Pulmonary artery endothelial cell (primary cell): ENCODE data around the gene ADGRB2. TPM values are rescaled to one million over a fixed set of nuclear protein-coding genes. Genes with fewer than 3 reads are reported as not detected.

Experiments used
- DNase-seq: peaks from one replicate; pipeline ENCODE4 v3.0.0-alpha.2; 2011; ENCODE audit warnings: low read depth, low spot score
- total RNA-seq: library from RNA; depleted of rRNA; stranded (reverse); fragments of >200 nt; gene quantifications from 2 replicates; pipeline ENCODE4 v1.2.3, GENCODE V29; 2014

The ADGRB2 gene
- total RNA-seq, 1 donor from 2014 or later = 0.92 TPM

GRCh38 chr1:31703431-31704270 lies 60.5 kb downstream of the ADGRB2 start, which contains the start of gene COL16A1:
TSS of gene COL16A1 (minus strand) at chr1:31704017. CDS start at chr1:31702193, 1,824 bp downstream.
- no peak for DNase-seq

GRCh38 chr1:31702836-31703404 lies 61.2 kb downstream of the ADGRB2 start:
- no peak for DNase-seq

- DNase-seq = peak; percentile 24
Observed at GRCh38 chr1:31701091-31701736, 62.9 kb downstream of the ADGRB2 start.

DNA sequence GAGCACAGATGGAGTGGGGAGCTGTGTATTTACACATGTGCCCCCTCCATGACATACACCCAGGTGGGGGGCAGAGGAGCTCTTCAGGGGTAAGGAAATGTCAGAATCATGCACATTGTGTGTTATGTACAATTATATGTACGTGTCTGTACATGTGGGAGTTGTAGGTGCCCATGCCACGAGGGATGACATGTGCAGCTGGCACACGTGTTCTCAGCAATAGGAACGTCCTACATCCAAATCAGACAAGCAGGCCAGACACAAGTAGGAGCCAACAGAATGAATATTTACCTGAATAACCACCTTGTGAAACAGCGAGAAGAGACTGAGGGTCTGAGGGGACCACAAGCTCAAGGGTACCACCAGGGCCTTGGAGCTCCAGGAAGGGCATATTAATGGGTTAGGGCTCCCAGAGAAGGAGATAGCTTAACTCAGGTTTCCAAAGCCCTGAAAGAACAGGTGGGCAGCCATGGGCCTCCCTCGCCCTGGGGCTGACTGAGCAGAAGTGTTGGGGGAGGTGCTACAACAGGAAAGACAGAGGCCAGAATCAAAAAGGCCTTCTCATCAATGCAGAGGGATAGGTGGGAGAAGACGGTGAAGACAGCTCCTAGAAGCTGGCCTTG lies 63.6 kb downstream of the ADGRB2 start:
- DNase-seq = no peak

DNA sequence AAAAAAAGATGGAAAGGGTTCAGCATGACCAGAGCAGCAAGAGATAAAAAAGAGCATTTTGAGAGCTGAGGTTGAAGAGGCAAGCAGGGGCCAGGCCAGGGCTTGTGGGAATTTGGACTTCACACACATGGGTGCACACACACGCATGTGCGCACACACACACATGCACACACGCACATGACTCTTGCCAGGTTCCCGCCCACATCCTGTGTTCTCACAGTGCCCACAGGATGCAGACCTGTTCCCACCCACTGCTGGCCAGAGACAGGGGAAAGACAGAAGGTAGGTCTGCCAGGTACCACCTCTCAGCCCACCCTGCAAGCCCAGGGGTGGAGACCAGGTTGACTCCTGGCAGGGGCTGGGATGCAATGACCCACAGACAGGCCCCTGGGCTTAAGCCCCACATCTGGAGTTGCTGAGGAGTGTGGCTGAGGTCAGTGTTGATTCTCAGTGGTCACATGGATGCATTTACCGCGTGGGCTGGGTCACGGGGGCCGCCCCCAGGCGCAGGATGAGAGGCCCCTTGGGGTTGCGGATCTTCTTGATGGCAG lies 64.7 kb downstream of the ADGRB2 start:
- no peak for DNase-seq

DNA sequence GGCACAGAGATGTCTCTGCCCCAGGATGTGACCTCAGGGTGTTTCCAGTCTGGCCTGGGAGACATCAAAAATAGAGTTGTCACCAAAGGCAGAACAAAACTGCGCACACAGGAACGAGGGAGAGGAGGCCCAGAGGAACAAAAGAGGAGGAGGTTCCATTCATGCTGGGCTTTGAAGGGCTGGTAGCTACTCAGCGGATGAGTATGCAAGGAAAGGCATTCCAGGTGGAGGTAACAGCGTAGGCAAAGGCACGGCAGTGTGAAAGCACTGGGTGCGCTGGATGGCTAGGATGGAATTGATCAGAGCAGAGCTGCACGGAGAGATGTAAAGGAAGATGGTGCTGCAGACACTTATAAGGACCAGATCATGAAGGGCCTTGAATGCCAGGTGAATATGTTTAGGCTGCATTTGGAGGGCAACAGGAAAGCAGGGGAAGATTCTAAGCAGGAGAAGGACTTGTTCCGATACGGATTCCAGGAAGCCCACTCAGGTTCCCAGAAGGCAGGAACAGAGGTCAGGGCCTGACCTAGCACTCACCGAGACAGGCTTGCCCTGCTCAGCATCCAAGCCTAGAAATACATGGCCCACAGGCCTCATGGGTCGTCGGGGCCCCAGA lies 66.7 kb downstream of the ADGRB2 start:
- DNase-seq = no peak

DNA sequence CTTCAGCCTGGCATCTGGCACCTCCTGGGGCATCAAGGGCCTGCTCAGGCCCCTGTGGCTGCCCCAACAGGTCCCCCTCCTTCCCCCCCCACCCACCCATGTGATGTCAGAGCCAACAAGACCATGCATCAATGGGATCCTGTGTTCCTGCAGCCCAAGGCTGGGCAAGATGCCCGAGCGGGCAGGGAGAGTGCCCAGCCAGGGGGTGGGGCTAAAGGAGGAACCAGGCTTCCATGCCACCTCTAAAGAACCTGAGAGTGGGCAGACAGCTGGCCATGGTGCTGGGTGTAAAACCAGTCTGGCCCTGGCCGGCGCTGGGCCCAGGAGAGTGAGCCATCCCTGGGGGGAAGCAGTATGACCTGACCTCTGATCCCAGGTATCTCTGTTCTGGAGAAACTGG lies 67.9 kb downstream of the ADGRB2 start:
- no peak for DNase-seq

DNA sequence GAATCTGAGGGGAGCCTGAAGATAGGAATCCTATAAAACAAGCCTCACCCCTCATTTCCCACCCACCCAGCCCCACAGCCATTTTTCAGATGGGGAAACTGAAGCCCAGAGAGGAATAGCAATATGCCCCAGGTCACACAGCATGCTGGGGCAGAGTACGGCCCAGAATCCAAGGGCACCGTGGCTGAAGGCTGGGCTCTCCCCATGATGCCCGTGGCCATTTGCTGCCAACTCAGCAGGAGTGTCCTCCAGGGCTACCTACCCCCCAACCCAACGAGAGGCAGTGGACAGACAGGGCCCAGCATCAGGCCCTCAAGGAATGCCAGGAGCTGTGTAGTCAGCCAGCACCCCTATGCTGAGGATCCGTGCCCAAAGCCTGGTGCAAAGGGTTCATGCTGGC lies 68.8 kb downstream of the ADGRB2 start:
- DNase-seq = no peak

DNA sequence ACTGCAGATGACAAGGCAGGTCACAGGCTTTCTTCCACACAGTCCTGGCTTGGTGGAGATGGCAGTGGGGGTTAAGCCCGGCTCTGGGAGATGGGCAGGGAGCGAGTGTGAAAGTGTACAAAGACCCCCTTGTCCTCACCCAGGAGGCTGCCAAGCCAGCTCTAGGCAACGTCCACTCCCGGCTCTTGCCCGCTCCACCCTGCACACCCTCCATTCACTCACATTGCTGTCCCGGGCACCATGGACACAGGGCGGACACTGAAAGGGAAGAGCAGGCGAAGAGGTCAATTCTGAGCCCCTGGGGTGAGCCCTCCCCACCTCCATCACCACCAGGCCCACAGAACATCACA lies 69.2 kb downstream of the ADGRB2 start:
- no peak for DNase-seq

- DNase-seq = no peak
Observed at GRCh38 chr1:31694069-31694963, 69.8 kb downstream of the ADGRB2 start.

DNA sequence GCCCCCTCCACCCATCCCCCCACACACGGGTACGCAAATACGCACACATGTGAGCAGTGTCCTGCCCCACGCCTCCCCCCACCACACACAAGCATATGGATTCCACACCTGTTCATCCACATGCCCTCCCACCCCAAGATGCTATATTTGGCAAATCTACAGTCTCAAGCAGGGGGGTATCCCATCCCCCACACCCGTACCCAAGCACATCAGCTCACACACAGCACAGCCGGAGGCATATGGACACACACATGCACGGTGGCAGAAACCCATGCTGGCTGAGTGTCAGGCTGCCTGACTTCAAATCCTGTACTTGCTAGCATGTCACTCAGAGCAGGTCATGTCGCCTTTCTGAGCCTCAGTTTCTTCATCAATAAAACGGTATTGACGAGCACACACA lies 70.9 kb downstream of the ADGRB2 start:
- DNase-seq = no peak

DNA sequence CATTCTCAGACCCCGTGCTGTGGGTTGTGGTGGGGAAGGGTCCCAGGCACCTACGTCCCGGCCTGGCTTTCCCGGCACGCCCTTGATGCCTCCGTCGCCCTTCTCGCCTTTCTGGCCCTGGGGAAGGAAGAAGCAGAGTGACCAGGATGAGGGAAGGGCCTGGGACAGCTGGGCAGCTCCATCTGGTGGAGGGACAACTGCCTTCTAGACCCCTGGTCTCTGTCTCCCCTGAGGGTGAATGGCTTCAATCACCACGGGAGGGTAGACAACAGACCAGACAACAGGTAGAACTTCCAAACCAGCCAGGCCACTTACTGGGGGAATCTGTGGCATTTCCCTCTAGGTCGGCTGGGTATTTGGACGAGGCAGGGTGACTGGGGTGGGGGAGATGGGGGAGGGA lies 72.2 kb downstream of the ADGRB2 start:
- DNase-seq = no peak

DNA sequence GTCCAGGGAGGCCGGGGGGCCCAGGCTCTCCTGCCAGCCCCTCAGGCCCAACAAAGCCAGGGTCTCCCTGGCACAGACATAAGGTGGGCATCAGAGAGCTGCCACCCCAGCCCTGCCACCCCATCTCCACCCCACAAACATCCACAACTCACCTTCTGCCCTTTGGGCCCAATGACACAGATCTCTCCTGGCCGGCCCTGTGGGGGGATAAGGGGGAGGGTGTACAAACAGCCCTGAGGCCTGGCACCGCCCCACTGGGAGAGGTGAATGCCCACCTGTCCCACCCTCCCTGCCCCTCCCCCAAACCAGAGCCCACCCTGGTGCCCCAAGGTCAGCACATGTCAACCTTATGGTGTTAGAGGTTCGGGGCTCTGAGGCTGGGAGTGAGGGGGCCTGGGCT lies 72.7 kb downstream of the ADGRB2 start:
- no peak for DNase-seq

DNA sequence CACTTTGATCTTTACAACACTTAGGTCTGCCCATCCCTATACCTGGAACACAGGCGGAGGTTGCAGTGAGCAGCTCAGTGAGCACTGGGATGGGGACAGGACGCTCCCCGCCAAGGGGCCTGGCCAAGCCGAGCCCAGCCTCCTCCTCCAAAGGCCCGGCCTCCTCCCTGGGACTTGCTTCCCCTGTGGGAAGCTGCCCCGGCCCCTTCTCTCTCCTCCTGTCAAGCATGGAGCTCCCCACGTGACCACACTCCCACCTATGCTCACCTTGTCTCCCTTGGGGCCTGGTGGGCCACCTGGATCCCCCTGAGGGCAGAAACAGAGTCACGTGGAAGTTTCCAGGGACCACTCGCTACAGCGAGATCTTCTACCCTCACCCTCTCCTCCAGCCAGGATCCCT lies 73.2 kb downstream of the ADGRB2 start:
- DNase-seq = no peak

GRCh38 chr1:31689854-31690253 lies 74.3 kb downstream of the ADGRB2 start:
- DNase-seq = peak; percentile 56

DNA sequence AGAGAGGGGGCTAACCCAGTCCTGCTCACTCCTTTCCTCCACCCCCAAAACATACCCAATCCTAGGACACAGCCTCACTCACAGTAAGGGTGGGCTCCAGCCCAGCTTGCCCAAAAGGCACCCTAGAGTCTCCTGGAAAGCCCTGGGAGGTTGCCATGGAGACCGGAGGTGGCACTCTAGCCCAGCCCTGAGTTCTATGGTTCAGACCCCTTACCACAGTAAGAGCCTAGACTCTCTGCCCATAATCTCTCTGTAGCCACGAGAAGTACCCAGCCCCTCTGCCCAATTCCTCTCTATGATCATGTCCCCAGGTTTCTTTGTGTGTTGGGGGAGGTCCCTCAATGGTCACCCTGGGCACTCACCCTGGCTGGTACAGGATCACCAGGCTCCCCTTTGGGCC lies 74.8 kb downstream of the ADGRB2 start:
- DNase-seq = no peak

DNA sequence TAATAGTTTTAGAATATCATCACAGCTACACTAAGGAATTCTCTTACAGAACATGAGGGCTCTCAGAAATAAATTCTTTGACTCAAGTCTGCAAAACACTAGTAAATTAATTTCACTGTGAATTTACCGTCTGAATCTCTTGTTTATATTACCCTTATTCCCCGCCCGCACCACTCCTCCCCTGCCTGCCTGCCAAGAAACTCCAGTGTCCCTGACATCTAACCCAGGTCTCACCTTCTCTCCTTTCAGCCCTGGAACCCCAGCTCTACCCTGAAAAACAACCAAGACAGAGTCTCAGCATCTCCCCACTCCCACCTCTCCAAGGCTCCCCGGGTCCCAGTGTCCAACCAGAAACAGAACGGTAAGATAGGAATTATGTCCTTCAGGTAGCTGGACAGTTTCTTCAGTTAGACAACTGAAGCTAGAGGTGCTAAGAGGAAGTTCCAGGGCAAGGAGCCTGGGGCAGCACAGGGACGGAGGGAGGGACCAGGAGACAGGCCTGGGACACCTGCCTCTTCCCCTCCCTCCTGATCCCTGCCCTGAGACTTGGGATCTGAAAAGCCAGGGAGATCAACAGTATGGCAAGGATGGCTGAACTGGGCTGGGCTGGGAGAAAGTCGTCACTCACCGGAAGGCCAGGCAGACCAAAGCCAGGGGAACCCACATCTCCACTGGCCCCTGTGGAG lies 75.8 kb downstream of the ADGRB2 start:
- DNase-seq = no peak

DNA sequence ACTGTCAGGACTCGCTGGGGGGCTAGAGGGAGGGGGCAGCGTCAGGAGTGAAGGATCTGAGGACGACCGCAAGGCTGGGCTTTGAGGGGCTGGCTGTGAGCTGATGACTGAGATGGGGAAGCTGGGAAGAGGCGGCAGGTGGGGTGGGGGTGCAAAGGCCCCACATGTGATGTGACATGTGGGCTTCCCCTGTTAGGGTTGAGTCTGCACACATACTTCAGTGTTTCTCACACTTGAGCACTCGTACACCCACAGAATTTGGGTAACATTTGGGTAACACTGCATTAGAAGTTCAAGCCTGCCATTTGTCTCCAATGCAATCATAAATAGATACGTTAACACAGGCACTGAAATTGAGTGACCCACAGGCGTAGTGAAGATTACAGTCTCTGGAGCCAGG lies 76.5 kb downstream of the ADGRB2 start:
- DNase-seq = no peak

DNA sequence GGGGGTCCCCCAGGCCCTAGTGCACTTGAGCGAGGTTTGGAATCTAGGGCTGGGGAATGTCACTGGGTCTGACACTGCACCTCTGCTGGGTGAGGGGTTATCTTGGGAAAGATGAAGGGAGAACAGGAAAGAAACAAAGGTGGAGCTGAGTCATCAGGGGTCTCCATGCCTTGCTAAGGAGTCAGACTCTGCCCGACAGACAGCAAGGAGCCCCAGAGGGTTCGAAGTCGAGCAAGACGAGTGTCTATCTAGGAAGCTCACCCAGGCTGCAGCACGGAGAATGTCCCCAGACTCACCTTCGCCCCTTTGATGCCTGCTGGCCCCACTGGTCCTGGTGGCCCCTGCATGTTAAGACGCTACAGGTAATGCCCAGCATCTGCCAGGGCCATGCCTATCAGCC lies 78.3 kb downstream of the ADGRB2 start:
- DNase-seq = no peak

GRCh38 chr1:31683997-31684396 lies 80.1 kb downstream of the ADGRB2 start:
- DNase-seq = no peak
